HG03045 (cell line): Measurements from ENCODE around the gene CDH23.

Source experiments
- ATAC-seq: cut with Tn5 transposase; IDR thresholded peaks from one replicate; pipeline ENCODE4 v1.9.1; 2021; ENCODE audit warnings: mild to moderate bottlenecking, moderate library complexity; ENCODE audit not compliant: unreplicated experiment

CDH23 gene

GRCh38 chr10:71746344-71747037 is 349.8 kb downstream of the CDH23 start:
- no peak for ATAC-seq

- ATAC-seq, result no peak
Observed at GRCh38 chr10:71747039-71747531, 350.4 kb downstream of the CDH23 start.

GRCh38 chr10:71747551-71748523 is 351.1 kb downstream of the CDH23 start:
- ATAC-seq, result no peak

- ATAC-seq, result no peak
Observed at GRCh38 chr10:71748671-71749191, 352.0 kb downstream of the CDH23 start.

- no peak for ATAC-seq
Observed at GRCh38 chr10:71749396-71749795, 352.7 kb downstream of the CDH23 start.

- ATAC-seq, result no peak
Observed at GRCh38 chr10:71750124-71750841, 353.6 kb downstream of the CDH23 start.

GRCh38 chr10:71750986-71751385 is 354.3 kb downstream of the CDH23 start:
- ATAC-seq, result no peak

GRCh38 chr10:71751515-71752224 is 354.9 kb downstream of the CDH23 start:
- no peak for ATAC-seq

- ATAC-seq, result no peak
Observed at GRCh38 chr10:71752391-71753090, 355.8 kb downstream of the CDH23 start.

- ATAC-seq, result no peak
Observed at GRCh38 chr10:71753091-71753959, 356.6 kb downstream of the CDH23 start.

GRCh38 chr10:71753960-71754505 is 357.3 kb downstream of the CDH23 start:
- no peak for ATAC-seq

- ATAC-seq, result no peak
Observed at GRCh38 chr10:71754562-71754961, 357.8 kb downstream of the CDH23 start.

GRCh38 chr10:71755179-71755879 is 358.6 kb downstream of the CDH23 start:
- no peak for ATAC-seq

- no peak for ATAC-seq
Observed at GRCh38 chr10:71756311-71757191, 359.8 kb downstream of the CDH23 start.

GRCh38 chr10:71757399-71757922 is 360.7 kb downstream of the CDH23 start:
- ATAC-seq, result no peak

- no peak for ATAC-seq
Observed at GRCh38 chr10:71761105-71761511, 364.4 kb downstream of the CDH23 start.
